ENCODE measurements around the gene RIOX2. TPM values are rescaled to one million over a fixed set of nuclear protein-coding genes. Genes with fewer than 3 reads are reported as not detected.

The RIOX2 gene
- total RNA-seq, 3 donors from 2014 or later = 13.5 to 20.8 (median 20.7) TPM

DNA sequence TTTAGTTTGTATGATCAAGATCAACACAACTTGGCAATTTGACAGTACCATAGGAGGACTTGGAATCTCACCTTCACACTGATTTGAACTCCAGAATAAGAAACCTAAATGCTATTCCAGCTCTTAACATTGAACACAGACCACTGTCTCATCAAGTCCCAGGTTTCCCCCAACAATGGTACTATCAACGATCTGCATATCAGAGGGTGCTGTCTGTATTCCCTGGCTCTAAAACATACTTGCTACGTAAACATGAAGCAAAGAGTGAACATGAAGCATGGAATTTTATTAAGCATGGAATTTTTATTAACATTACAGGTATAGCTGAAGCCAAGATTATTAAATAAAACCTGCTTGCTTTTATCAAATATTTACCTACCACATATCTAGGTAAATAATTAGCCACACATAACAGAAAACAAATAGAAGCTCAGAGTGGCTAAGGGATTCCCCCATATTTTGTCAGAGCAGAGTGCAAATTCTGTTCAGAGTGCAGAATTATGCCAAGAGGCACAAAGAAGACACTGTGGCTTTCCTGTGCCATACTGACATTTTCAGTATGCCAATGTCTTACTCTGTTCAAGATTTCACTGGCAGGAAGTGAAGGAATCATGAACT lies 22.2 kb upstream of the RIOX2 start:
- DNase-seq (no peak), ATAC-seq (no peak)
- no peak overlapping the region for H3K4me3 ChIP-seq
- intact Hi-C loops (cut with DNase I, micrococcal nuclease) = no loop called here
- TF ChIP-seq, protein P1, sequence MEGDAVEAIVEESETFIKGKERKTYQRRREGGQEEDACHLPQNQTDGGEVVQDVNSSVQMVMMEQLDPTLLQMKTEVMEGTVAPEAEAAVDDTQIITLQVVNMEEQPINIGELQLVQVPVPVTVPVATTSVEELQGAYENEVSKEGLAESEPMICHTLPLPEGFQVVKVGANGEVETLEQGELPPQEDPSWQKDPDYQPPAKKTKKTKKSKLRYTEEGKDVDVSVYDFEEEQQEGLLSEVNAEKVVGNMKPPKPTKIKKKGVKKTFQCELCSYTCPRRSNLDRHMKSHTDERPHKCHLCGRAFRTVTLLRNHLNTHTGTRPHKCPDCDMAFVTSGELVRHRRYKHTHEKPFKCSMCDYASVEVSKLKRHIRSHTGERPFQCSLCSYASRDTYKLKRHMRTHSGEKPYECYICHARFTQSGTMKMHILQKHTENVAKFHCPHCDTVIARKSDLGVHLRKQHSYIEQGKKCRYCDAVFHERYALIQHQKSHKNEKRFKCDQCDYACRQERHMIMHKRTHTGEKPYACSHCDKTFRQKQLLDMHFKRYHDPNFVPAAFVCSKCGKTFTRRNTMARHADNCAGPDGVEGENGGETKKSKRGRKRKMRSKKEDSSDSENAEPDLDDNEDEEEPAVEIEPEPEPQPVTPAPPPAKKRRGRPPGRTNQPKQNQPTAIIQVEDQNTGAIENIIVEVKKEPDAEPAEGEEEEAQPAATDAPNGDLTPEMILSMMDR (IDR thresholded peaks at IDR 0.05) = no peak
- H3K9me3 ChIP-seq = no peaks in the 10 kb centered on the region
- no peaks in the 10 kb centered on the region for H3K4me1 ChIP-seq (ENCODE audit: low read depth)
- H3K36me3 ChIP-seq (ENCODE audit: low read depth) = no peaks in the 10 kb centered on the region

DNA sequence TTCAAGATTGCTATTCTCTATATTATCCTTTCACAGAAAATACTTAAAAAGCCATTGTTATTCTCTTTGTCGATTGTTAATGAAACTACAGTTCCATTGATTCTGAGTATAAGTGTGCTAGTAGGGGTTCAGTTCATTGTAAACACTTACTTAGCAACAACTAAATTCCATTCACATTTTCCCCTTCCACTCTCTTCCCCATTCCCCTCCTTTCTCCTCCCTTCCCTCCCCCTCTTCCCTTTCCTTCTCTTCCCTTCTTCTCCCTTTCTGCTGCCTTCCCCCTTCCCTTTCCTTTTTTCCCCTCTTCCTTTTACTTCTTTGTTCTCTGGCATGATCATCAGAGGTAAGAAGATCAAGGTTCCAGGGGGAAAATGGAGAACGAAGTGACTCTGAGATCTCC lies 21.3 kb upstream of the RIOX2 start:
- intact Hi-C loops (cut with DNase I, micrococcal nuclease) = no loop called here
- no peaks in the 10 kb centered on the region for H3K36me3 ChIP-seq (ENCODE audit: low read depth)
- H3K9me3 ChIP-seq = no peaks in the 10 kb centered on the region
- TF ChIP-seq, protein P1 (IDR thresholded peaks at IDR 0.05) = no peak
- no peak overlapping the region for H3K4me3 ChIP-seq
- H3K4me1 ChIP-seq (ENCODE audit: low read depth) = no peaks in the 10 kb centered on the region
- ATAC-seq (no peak), DNase-seq (no peak)

DNA sequence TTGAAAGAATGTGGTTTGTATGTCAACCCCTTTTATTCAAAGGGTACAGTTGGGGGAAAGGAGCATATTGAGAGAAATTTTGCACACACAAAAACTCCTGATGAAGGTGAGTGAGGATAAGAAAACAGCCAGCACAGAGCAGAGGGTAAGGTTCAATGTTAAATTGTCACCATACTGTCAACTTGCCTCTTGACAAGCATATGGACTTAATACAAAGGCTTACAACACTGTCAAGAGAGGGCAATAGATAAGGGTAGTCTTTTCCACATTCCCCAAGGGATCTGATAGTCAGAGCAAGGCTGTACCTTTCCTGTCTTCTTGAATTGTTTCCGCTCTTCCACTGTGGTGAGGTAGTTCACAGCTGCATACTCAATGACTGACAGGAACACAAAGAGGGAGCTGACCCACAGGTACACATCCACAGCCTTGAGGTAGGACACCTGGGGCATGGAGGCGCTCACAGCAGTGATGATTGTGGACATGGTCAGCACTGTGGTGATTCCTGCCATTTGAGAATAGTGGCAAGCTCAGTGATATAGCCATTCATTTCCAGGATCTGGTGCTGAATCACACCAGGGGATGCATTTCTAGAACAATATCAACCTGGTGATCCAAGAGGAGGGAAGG lies 20.4 kb upstream of the RIOX2 start:
- H3K36me3 ChIP-seq (ENCODE audit: low read depth) = no peaks in the 10 kb centered on the region
- intact Hi-C loops (cut with DNase I, micrococcal nuclease) = no loop called here
- ATAC-seq (no peak), DNase-seq (no peak)
- TF ChIP-seq, protein P1 (IDR thresholded peaks at IDR 0.05) = no peak
- H3K9me3 ChIP-seq = no peaks in the 10 kb centered on the region
- no peak overlapping the region for H3K4me3 ChIP-seq
- H3K4me1 ChIP-seq (ENCODE audit: low read depth) = no peaks in the 10 kb centered on the region

DNA sequence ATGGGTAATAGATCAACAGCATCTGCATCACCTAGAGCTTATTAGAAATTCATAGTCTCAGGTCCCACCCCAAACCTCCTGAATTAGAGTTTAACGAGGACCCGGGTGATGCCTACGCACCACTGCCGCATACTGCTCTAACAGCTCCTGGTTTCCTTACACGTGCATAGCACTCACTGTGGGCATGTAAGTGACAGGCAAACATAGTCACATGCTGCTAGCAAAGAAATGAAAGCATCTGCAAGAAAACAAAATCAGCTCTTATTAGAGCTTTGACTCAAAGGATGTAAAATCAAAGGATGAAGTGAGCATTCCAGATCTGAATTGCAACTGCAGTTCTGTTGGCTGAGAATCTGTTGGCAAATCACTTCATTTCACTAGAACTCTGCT lies 19.1 kb upstream of the RIOX2 start:
- H3K4me1 ChIP-seq (ENCODE audit: low read depth) = no peaks in the 10 kb centered on the region
- no peak overlapping the region for H3K4me3 ChIP-seq
- DNase-seq = no peak
- no peaks in the 10 kb centered on the region for H3K9me3 ChIP-seq
- TF ChIP-seq, protein P1 (IDR thresholded peaks at IDR 0.05) = no peak
- peak; percentile 41 for ATAC-seq
- no peaks in the 10 kb centered on the region for H3K36me3 ChIP-seq (ENCODE audit: low read depth)
- intact Hi-C loops (cut with DNase I, micrococcal nuclease) = no loop called here

DNA sequence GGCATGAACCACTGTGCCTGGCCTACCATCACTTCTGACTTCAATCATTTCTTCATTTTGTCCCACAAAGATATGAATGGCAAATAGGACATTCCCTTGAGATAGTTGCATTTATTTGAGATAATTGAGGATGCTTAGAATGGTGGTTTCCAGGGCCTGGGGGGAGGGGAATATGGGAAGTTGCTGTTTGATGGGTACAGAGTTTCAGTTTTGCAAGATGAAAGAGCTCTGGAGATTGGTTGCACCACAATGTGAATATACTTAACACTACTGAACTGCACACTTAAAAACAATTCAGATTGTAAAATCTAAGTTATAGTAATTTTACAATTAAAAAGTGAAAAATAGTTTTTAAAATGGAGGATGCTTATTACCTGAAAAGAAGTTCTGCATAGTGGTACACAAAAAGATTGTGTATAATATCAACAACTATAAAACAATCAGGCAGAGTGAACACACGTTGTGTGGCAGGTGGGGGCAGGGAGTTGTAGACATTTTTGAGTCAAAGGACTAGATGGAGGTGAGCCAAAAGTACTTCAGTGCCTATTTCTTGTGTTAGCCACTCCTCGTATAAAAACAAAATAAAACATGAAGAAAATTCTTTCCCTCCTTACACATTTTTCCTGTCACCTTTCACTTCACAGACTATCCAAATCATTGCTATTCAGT lies 18.5 kb upstream of the RIOX2 start:
- Histone ChIP-seq H3K4me1 (ENCODE audit: low read depth) (no peaks in the 10 kb centered on the region), H3K36me3 (ENCODE audit: low read depth) (no peaks in the 10 kb centered on the region), H3K4me3 (no peak overlapping the region), H3K9me3 (no peaks in the 10 kb centered on the region)
- DNase-seq (no peak), ATAC-seq (no peak)
- intact Hi-C loops (cut with DNase I, micrococcal nuclease) = no loop called here
- TF ChIP-seq, protein P1 (IDR thresholded peaks at IDR 0.05) = no peak
